ENCODE measurements around the gene MLLT3.

Gene MLLT3

GRCh38 chr9:20395651-20396050 is 226.6 kb downstream of the MLLT3 start:
- in situ Hi-C loops (cut with HindIII; ENCODE audit: low sequenced_read_pairs), result loop anchor here (10.0 kb wide), 1 partner anchor 79 kb away; no protein-coding TSS in a partner anchor

DNA sequence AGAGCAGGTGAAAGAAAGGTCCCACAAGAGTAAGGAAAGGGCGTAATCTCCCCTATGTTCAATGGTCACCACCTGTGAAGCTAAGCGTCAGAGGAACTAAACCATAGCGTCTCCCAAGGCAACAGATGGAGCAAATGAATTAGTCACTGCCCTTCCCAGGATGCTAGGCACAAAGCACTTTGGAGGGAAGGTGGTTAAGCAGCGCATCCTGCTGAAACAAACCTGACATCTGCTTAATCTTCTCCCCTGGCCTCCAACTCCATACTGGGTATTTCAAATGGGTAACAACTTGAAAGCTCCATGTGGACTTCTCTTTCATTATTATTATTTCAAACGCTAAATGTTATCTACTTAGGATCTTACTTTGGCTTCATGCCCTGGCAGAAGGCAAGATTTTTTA is 227.3 kb downstream of the MLLT3 start:
- in situ Hi-C loops (cut with HindIII; ENCODE audit: low sequenced_read_pairs), result loop anchor here (10.0 kb wide), 1 partner anchor 80 kb away; no protein-coding TSS in a partner anchor

DNA sequence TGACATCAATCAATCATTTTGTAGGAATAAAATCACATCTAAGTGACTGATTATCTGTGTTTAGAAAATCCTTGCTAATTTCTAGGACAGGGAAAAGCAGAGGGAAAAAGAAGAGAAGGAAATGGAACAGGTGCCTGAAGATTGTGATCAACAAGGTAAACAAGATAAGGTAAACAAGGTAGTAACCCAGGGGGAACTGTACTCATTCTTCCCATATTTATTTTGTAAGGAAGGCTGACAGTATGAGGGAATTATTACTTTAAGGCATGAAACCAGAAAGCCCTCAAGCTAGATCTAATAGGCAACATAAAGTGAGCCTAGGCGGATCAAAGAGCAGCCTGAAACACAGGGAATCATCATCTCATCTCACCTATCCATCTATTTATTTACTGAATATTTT is 231.1 kb downstream of the MLLT3 start:
- in situ Hi-C loops (cut with HindIII; ENCODE audit: low sequenced_read_pairs), result loop anchor here (10.0 kb wide), 1 partner anchor 84 kb away; no protein-coding TSS in a partner anchor

DNA sequence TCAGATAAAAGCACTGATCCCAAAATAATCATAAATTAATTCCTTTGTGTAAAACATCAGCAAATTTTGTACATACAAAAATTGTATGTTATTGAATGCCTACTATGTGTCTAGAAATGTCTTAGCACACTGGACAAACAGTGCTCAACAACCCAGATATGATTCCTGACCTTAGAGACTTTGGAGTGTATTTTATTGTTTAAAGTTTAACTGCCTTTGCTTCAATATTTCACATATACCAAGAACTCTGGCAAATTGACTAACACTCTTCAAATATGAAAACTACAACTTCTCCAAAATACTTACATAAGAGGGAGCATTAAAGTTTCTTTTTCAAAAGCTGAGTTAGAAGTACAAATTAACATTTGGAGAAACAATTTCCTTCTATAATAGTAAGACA is 231.9 kb downstream of the MLLT3 start:
- in situ Hi-C loops (cut with HindIII; ENCODE audit: low sequenced_read_pairs), result loop anchor here (10.0 kb wide), 1 partner anchor 84 kb away; no protein-coding TSS in a partner anchor

DNA sequence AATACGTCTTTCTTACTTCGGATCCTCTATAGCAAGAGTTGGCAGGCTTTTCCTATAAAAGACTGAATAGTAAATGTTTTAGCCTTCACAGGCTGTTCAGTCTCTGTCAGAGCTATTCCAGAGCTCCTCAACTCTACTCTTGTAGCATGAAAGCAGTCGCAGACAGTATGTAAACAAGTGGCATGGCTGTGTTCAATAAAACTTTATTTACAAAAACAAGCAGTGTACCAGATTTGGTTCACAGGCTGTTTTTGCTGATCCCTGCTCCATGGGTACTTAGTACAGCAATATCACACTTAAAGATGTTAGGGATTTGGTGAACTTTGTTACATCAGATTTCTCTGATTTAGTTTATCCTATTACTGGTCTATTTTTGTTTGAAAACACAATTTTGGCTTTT is 235.2 kb downstream of the MLLT3 start:
- in situ Hi-C loops (cut with HindIII; ENCODE audit: low sequenced_read_pairs), result no loop called here

- in situ Hi-C loops (cut with HindIII; ENCODE audit: low sequenced_read_pairs), result no loop called here
These were observed 237.7 kb downstream of the MLLT3 start for GRCh38 chr9:20384642-20385041.

DNA sequence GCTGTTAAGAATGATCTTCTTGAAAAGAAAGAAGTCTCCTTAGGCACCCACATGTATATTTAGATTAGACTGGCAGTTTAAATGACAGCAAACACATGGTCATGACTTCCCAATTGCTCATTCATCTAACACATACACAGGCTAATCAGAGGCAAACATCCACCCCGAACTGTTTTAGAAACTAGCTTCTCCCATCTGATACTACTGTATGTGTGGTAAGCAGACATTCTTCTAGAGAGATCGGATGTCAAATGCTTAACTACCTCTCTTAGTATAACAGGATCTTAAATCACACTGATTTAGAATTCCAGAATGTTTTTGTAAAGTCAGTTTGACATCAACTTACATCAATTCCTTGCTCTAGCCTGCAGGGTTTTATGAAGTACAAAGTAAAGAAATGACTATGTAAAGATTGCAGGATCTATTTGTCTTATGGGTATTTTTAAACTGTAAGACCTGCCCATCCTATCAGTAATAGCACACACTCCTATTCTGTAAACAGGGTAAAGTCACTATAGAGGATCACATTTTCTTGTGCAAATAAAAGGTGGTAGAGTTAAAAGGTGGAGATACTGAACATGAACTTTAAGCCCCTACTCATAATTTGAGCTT is 239.7 kb downstream of the MLLT3 start:
- in situ Hi-C loops (cut with HindIII; ENCODE audit: low sequenced_read_pairs), result no loop called here

DNA sequence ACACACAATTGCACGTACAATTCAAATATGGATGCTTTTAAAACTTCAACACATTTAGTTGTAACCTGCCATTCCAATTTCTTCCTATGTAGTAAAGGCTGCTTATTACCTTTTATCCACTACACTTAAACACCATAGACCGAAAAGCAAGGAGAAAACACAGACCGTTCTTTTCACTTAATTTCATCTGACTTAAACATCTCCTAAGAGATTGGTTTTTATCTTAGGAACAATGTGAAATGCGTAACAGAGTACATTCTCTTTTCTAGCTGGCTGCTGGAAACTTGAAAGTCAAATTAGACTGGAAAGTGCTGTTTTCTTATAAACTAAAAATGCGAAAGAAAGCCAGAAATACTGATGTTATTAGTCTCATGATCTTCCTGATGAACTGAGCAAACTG is 241.8 kb downstream of the MLLT3 start:
- in situ Hi-C loops (cut with HindIII; ENCODE audit: low sequenced_read_pairs), result no loop called here

DNA sequence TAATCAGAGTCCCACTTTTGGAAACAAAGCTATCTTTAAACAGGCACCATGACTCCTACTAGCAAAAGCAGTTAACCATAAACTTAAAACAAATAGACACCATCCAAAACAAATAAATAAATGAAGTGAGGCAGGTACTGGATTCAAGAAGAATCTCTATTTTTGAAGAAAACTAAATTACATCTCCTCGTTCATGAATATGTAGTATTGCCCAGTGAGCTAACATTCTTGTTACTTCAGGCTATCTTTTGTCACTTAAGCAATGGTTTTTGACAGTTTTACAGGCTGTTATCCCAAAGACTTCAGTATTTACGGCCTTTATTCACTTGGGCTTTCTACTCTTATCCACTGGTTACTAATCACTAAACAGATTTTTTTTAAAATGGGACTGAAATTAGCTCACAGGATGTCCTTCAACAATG is 242.5 kb downstream of the MLLT3 start:
- in situ Hi-C loops (cut with HindIII; ENCODE audit: low sequenced_read_pairs), result no loop called here

DNA sequence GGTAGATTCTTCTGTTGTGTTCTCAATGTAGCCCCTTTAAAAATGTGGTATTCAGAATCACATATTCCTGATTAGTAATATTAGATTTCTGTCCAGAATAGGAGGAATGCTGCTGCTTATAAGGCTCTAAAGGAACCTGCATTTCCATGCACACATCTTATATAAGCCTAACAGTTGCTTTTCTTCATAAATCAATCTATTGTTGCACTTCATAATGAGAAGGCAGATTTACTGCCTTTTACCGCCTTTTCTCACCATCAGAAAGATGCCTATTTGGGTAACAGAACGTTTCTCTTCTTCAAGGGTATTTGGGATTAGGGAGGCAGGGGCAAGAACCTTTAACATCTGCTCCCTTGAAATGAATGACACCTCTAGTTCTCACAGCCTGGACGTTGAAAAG is 243.4 kb downstream of the MLLT3 start:
- in situ Hi-C loops (cut with HindIII; ENCODE audit: low sequenced_read_pairs), result no loop called here

DNA sequence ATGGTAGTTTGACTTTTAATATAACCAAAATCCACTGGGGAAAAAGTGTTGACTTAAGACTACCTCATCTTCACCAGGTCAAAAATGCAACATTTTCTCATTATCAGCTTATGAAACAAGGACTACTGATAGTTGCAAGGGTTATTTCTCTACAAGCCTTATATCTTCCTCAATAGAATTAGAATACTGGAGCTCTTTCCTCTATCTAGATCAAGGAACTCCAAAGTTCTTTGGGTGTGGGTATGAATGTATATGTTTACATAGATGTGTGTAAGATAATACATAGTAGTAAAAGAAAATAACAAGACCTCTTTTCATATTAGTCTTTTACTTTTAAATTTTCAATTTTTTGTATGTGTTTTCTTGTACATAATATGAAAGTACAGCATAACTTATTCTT is 244.5 kb downstream of the MLLT3 start:
- in situ Hi-C loops (cut with HindIII; ENCODE audit: low sequenced_read_pairs), result no loop called here

GRCh38 chr9:20376731-20377375 is 245.4 kb downstream of the MLLT3 start:
- in situ Hi-C loops (cut with HindIII; ENCODE audit: low sequenced_read_pairs), result no loop called here

DNA sequence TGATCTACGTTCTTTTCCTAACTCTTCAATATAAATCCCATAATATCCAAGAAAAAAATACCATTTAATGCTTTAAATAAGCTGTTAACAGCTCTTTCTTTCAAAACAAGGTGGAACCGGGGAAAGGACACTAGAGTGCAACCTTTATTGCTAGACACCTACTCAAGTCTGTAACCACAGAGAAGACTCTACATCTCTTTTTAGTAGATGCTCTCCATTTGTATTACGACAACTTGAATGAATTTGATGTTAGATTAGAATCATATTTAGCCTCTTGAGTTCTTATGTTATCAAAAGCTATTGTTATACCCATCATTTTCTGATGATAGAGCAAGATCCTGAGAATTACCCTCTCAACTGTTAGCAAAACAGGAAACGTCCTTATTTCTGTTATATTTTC is 246.3 kb downstream of the MLLT3 start:
- in situ Hi-C loops (cut with HindIII; ENCODE audit: low sequenced_read_pairs), result no loop called here

DNA sequence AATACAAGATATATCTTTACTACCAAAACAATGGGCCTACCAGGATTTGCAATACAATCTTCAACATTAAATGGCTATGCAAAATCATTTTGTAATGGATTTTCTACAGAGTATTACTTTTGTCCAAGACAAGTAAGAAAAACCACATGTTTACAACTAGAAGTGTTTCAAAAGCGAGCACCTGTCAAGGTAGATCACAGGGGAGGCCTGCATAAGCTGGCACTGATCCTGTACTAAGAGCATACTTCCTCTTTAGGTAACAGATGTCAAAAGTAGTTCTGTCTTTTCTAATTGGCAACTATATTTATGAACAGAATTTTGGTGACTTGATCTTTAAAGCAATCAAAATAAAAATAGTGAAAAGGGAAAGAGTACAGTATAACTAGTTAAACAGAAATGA is 249.0 kb downstream of the MLLT3 start:
- in situ Hi-C loops (cut with HindIII; ENCODE audit: low sequenced_read_pairs), result no loop called here

GRCh38 chr9:20369391-20369790 is 252.9 kb downstream of the MLLT3 start:
- in situ Hi-C loops (cut with HindIII; ENCODE audit: low sequenced_read_pairs), result no loop called here

- in situ Hi-C loops (cut with HindIII; ENCODE audit: low sequenced_read_pairs), result no loop called here
These were observed 254.4 kb downstream of the MLLT3 start for GRCh38 chr9:20367855-20368254.

- in situ Hi-C loops (cut with HindIII; ENCODE audit: low sequenced_read_pairs), result no loop called here
These were observed 257.3 kb downstream of the MLLT3 start for GRCh38 chr9:20364959-20365358.

DNA sequence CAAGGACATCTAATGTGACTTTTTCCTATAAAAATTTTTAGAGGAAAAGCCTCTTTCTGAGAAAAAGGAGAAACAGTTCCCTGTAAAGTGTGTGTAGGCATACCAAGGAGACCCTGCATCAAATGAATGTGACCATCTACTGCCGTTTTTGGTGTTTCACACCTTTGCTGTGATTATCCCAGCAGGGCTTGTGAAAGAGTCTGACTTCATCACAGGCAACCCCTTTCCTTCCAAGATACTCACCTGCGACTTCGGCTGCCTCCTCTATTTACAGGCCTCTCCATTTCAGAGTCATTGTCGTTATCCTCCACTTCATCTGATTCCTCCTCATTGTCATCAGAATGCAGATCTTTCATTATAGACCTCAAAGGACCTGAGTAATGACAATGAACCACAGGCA is 259.1 kb downstream of the MLLT3 start:
- in situ Hi-C loops (cut with HindIII; ENCODE audit: low sequenced_read_pairs), result no loop called here

DNA sequence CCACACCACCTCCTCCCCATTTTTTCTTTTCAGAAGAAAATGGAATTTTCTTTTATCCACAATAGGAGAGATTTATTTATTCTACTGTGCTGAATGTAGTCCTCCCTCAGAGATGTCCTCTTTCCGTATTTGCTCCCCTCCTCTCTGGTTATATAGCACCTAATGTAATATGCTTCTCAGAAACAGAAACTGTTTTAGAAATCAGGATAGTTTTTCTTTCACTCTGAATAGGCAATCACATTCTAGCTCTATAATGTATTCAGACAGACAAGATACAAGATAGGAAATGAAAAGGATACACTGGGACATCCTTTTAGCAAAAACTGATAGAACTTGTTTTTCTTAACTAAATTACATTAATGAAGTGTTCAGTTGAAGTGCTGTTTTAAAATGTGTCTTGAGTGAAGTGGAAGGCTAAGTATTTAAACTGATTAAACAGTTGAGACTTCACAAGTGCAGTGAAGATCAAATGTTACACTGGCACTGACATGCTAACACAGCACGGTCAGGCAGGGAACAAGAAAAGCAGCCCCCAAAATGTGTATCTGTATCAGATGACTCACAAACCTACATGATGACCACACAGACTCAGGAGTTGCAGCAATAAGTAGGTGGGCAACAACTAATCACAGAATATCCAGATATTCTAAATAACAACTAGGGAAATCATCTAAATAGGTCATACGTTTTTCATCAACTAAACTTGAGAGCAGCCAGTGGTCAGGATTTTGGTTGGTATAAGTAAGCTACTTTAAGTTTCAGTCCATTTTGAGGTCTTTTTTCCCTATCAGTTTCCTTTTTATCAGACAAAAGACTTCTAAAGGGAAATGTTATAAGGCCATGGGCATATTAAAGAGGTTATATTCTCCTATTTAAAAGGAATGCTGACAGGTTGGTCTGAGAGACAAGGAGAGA is 260.4 kb downstream of the MLLT3 start:
- in situ Hi-C loops (cut with HindIII; ENCODE audit: low sequenced_read_pairs), result no loop called here

DNA sequence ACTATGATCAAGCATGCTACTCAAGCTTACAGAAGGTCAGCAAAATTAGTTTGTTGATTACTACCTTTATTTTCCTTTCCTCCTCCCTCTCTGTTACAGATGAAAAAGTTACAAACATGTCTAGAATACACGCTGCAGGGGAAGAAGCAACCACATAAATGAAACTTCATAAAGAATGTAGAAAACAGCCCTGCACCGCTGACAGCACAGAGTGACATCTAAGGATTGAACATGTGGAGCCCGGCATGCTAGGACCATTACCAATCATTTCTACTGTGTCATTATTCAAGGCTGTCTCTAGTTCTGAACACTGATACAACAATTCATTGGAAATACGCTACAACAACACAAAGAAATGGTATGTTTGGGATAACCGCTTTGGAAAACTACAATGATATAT is 261.1 kb downstream of the MLLT3 start:
- in situ Hi-C loops (cut with HindIII; ENCODE audit: low sequenced_read_pairs), result no loop called here

DNA sequence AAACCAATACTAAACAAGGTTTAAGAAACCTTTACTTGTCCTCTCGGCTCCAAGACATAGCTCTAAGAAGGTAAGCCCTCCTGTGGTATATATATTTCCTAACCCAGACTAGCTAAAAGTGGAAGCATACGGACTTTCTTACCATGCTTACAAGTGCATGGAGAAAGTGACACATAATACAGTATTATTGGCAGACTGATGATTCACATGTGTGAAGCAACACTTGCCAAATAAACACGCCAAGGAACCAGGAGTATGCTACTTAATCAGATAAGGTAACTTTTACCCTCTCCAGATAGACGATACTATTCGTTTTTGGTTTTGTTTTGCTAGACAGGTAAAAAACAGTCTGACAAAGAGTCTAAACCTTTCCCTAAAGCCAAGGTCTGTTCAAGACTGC is 264.1 kb downstream of the MLLT3 start:
- in situ Hi-C loops (cut with HindIII; ENCODE audit: low sequenced_read_pairs), result no loop called here

GRCh38 chr9:20357037-20357432 is 265.3 kb downstream of the MLLT3 start:
- in situ Hi-C loops (cut with HindIII; ENCODE audit: low sequenced_read_pairs), result no loop called here
